Stimulated activated CD8-positive, alpha-beta memory T cell treated with anti-CD3 and anti-CD28 coated beads, Interleukin-4, amount 100 ng/mL, for 24 hours (primary cell): ENCODE measurements around the gene ZNF282.

Experiments
- DNase-seq: peaks from one replicate; pipeline ENCODE4 v3.0.0-alpha.2; 2020; ENCODE audit warnings: low read depth

Gene ZNF282

GRCh38 chr7:149191851-149192250 is 3.5 kb upstream of the ZNF282 start:
- DNase-seq, result no peak

GRCh38 chr7:149194799-149195179 is 557 bp upstream of the ZNF282 start:
- DNase-seq, result no peak

GRCh38 chr7:149196151-149196704 is 882 bp downstream of the ZNF282 start:
- no peak for DNase-seq

- no peak for DNase-seq
Observed at GRCh38 chr7:149196705-149197171, 1.4 kb downstream of the ZNF282 start.

- DNase-seq, result no peak
Observed at GRCh38 chr7:149197675-149198074, 2.3 kb downstream of the ZNF282 start.

DNA sequence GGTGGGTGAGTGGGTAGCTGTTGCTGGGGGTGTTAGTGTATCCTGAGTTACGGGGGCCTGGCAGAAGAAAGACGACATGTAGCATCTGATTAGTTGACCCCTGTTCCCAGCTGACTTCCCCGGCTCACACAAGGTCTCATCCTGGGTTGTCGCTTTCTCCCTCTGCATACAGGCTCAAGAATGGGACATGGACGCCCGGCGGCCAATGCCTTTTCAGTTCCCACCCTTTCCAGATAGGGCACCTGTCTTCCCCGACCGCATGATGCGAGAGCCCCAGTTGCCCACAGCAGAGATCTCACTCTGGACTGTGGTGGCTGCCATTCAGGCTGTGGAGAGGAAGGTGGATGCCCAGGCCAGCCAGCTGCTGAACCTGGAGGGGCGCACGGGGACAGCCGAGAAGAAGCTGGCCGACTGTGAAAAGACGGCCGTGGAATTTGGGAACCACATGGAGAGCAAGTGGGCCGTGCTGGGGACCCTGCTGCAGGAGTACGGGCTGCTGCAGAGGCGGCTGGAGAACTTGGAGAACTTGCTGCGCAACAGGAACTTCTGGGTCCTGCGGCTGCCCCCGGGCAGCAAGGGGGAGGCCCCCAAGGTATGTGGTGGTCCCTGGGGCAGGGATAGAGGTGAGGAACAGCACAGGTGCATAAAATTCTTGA is 2.9 kb downstream of the ZNF282 start:
- no peak for DNase-seq

DNA sequence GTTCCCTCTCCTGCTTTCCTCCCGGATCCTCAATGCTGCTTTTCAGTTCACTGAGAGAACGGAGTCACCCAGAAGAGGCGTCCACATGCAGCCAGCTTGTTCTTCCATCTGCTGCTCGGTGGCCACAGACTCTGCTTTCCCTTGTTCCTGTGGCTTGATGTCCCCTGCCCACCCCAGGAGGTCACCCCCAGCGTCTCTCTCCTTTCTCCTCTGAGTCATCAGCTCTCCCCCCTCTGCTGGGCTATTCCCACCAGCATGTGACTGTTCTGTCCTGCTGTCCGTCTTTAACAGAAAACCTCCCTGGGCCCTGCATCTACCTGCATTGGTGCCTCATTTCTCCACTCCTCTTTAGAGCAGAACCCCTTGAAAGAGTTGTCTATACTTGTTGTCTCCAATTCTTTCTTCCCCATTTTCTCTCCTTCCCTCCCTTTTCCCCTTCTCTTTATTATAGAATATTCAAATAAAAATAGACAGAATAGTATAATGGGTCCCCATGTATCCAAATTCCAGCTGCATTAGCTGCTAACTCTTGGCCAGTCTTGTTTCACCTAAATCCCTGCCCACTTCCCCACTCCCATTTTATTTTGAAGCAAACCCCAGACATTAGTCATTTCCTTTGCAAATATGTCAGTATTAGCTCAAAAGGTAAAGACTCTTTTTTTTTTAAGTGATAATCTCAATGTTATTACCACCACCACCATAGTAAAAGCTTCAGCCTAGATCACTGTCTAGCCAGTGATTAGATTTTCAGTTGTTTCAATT is 4.1 kb downstream of the ZNF282 start:
- DNase-seq, result no peak

GRCh38 chr7:149202831-149203231 is 7.5 kb downstream of the ZNF282 start:
- DNase-seq, result no peak

DNA sequence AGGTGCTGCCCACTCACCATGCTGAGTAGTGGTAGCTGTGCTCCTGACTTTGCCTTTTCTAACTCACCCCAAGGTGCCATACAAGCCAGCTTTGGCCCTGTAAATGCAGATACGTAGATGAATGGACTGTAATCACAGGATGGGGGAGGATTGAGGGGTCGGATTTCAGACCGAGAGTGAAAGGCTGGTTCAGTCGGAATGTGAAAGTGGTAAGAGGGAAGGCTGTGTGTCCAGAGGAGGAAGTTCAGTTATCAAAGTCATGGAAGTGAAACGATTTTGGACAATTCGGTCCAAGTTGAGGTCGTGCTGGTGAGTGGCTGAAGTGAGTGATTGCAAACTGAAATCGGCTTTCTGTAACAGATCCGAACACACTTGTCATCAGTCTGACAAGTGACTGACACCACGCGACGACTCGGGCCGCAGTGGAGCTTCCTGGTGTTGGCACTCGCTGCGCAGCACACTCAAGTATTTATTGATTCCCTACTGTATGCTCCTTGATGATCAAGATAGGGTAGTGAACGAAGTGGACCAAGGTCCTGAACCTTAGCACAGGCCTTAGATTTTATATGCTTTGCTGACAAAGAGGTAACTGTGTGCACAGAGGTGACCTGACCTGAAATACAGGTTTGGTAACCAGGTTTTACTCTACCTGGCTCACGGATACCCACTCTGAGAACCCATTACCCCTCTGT is 10.5 kb downstream of the ZNF282 start:
- DNase-seq, result no peak

- DNase-seq, result no peak
Observed at GRCh38 chr7:149207324-149208035, 12.1 kb downstream of the ZNF282 start.

- DNase-seq, result peak; percentile 62
Observed at GRCh38 chr7:149209518-149210269, 14.3 kb downstream of the ZNF282 start.

GRCh38 chr7:149210551-149210950 is 15.2 kb downstream of the ZNF282 start:
- DNase-seq, result no peak

GRCh38 chr7:149214020-149214720 is 18.8 kb downstream of the ZNF282 start:
- DNase-seq, result no peak

GRCh38 chr7:149216402-149216801 is 21.1 kb downstream of the ZNF282 start:
- DNase-seq, result no peak

GRCh38 chr7:149217570-149217969 is 22.2 kb downstream of the ZNF282 start:
- no peak for DNase-seq

DNA sequence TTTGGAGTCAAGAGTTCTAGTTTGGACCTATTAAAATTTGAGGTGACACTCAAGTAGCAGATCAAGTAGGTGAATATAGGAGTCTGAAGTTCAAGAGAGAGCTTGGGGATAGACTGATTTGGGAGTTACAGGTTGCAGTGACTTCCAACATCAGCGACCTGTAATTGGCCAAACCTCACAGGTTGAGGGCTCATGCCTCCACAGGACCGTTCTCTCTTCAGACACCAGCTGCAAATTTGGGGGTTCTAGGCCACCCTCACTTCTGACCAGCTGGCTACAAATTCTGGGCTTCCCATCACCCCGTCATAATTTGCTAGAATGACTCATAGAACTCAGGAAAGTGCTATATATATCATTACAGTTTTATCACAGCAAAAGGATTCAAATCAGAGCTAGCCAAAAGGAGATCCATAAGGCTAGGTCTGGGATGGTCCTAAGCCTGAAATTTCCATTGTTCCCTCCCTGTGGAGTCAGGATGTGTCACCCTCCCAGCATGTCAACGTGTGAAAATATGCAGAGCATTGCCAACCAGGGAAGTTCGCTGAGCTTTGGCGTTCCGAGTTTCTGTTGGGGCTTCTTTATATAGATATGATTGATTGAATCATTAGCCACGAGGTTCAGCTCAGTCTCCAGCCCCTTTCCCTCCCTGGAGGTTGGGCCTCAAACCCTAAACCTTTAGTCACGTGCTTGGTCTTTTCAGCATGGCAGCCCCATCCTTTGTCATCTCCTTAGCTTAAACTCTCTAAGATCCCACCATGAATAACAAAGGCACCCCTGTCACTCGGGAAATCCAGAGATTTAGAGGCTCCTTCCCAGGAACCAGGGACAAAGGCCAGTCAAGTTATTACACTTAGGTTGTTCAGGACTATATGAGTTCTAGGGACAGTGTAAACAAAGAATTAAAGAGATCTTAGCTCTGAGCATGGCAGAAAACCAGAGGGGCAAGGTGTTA is 23.4 kb downstream of the ZNF282 start:
- no peak for DNase-seq

DNA sequence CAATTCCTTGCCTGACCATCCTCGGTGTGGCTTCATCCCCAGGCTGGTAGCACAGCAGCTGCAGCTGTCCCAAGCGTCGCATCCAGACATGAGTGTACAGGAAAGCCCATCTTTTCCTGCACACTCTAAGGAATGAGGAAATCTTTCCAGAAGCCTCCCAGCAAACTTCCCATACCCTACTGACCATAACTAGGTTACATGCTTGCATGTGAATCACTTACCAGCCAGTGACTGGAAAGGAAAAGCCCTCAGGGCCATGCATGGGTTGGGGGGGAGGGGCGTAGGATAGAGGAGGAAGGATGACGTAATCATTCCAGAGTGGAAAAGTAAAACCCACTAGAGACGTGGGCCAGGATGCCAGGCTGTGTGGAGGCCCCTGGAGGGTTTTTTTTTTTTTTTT is 25.2 kb downstream of the ZNF282 start:
- DNase-seq, result no peak

GRCh38 chr7:149223176-149223575 is 27.8 kb downstream of the ZNF282 start:
- DNase-seq, result no peak

DNA sequence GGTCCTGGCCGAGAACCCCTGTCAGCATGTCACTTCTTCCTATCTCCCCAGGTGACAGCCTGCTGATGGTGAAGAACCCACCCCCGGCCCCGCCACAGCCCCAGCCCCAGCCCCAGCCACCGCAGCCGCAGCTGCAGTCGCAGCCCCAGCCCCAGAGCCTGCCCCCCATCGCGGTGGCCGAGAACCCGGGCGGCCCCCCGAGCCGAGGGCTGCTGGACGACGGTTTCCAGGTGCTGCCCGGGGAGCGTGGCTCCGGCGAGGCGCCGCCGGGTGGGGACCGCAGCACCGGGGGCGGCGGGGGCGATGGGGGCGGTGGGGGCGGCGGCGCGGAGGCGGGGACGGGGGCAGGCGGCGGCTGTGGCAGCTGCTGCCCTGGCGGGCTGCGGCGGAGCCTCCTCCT is 28.4 kb downstream of the ZNF282 start:
- DNase-seq, result no peak

- DNase-seq, result no peak
Observed at GRCh38 chr7:149224352-149224751, 29.0 kb downstream of the ZNF282 start.
